ENCODE data around the gene TMEM106A.
"Not testable (repeated sequence)": the region's sequence is repeated elsewhere in the genome, so short reads cannot be mapped to it uniquely, and the experiment has no call there.

- not testable (repeated sequence) for TF ChIP-seq POLR2A, CTCF (IDR thresholded peaks at IDR 0.05)
These were observed 19.7 kb downstream of the TMEM106A start for GRCh38 chr17:43231205-43232020.

Data from esophagus squamous epithelium (tissue), 4 donors.